HG03571 (cell line): ENCODE results near the gene POFUT2.

ENCODE experiments used
- ATAC-seq: cut with Tn5 transposase; IDR thresholded peaks from one replicate; pipeline ENCODE4 v1.9.1; 2021; ENCODE audit not compliant: unreplicated experiment

The POFUT2 gene

GRCh38 chr21:45226540-45227326 lies 61.0 kb downstream of the POFUT2 start:
- no peak for ATAC-seq

- no peak for ATAC-seq
Measured at GRCh38 chr21:45225741-45226327, 61.9 kb downstream of the POFUT2 start.

DNA sequence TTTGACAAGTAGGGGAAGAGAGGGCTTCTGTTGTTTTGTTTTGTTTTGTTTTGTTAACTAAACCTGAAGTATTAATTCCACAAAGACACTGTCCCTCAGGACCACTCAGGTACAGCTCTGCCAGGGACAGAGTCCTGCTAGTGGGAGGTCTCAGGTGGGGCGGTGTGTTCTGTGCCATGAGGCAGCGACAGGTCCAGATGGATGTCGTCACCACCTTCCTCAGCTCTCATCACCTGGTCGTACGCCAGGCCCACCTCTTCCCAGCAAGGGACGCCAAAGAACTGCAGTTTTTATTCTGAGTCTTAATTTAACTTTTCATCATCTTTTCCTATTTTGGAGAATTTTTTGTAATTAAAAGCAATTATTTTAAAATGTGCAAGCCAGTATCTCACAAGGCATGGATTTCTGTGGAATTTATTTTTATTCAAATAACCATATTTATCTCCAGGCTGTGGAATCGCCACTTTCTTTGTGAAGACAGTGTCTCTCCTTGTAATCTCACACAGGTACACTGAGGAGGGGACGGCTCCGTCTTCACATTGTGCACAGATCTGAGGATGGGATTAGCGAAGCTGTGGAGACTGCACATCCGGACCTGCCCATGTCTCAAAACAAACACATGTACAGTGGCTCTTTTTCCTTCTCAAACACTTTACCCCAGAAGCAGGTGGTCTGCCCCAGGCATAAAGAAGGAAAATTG lies 62.5 kb downstream of the POFUT2 start:
- no peak for ATAC-seq

GRCh38 chr21:45224189-45224938 lies 63.3 kb downstream of the POFUT2 start:
- no peak for ATAC-seq

DNA sequence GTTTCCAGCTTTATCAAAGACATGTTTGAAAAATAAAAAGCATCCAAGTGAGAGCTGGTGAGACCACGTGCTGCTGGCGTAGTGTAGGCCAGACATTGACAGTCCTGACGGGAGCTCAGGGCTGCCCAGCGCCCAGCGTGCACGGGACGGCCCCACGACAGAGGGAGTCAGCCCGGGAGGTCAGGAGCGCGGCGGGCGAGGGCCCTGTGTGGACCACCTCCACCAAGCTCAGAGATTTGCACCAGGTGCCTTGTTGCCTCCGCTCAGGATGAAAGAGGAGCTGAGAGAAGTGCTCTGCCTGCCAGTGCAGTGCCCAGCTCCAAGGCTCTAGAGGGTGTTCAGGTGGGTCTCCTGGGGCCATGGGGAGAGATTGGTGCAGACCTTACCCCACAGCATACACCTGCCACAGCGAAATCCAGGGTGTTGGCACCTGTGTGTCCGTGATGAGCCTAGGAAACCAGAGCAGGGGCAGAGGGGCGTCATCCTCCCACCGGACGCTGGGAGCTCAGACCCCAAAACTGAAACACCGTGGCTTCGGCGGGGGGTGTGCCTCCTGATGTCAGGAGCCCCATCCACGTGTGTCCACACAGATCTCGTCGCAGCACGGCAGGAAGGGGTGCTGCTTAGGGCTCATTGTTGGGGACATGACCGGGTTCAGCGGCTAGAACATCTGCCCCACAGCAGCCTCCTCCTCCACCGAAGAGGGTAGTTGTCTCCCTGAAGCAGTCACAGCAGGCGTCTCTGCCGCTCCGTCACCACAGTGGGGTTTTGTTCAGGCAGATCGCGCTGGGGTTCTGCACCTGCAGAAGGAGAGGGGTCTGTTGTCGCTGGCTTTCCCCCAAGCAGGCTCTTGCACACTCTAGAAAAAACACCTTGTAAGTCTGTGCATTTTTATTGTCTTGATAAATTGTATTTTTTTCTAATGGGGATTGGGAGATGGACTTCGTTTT lies 64.2 kb downstream of the POFUT2 start:
- no peak for ATAC-seq

DNA sequence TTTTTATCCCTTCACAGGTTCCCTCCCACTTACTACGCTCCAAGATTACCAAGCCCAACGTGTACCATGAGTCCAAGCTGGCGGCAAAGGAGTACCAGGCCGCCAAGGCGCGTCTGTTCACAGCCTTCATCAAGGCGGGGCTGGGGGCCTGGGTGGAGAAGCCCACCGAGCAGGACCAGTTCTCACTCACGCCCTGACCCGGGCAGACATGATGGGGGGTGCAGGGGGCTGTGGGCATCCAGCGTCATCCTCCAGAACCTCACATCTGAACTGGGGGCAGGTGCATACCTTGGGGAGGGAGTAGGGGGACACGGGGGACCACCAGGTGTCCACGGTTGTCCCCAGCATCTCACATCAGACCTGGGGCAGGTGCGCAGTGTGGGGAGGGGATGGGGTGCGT lies 65.7 kb downstream of the POFUT2 start:
- ATAC-seq: no peak

DNA sequence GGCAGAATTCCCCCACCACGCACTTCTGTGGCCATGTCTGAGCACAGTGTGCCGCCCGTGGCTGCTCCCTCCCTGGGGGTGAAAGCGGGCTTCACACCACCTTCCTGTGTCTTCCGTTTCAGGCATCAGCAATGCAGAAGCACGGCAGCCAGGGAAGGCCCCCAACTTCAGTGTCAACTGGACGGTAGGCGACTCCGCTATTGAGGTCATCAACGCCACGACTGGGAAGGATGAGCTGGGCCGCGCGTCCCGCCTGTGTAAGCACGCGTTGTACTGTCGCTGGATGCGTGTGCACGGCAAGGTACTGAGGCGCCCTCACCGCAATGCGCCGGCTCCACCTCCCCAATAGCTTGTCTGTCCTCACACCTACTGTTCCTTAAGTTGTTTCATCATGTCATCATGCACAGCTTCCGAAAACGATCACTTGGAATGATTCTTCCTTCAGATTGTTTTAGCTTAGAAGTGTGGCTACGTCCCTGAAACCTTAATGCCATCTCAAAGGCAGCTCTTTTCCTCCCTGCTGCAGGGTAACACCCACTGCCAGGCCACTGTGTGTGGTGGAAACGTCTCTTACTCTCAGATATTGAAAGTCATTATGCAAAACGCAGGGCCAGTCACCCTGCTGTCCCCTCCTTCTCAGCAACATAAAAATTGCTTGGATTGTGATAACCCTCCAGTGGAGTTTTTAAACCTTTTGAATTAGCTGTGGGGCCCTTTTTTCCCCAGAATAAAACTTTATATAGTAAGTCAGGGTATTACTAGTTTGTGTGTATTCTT lies 66.8 kb downstream of the POFUT2 start:
- no peak for ATAC-seq

DNA sequence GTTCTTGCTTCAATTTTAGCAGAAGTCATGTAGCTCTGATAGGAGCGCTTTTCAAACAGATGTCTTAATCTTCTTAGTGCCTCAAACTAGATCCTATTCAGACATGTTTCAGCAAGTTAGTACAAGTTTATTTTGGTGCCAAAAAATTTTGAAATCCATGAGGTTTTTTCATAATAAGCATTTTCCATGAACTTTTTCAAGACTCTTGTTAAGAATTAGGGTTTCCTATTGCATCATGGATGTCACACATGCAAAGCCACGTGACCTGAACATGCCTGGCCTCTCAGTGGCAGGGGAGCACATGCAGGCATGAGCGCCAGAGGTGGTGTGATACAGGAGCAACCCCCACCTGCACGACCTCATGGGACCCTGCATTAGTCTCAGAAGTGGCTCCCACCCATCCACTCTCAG lies 67.6 kb downstream of the POFUT2 start:
- ATAC-seq: no peak

DNA sequence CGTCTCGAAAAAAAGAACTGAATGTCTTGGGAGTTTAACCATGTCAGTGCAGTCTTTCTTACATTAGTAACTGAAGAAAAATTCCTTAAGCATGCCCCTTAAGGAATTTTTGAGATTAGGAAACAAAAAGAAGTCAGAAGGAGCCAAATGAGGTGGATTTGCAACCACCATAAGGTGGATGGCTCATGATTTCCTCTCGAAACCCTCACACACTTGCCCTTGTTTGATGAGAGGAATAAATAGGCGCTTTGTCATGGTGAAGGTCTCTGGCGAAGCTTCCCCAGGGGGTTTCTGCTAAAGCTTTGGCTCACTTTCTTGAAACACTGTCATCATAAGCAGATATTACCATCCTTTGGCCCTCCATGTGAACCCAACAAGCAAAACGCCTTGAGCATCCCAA lies 68.2 kb downstream of the POFUT2 start:
- ATAC-seq: no peak

DNA sequence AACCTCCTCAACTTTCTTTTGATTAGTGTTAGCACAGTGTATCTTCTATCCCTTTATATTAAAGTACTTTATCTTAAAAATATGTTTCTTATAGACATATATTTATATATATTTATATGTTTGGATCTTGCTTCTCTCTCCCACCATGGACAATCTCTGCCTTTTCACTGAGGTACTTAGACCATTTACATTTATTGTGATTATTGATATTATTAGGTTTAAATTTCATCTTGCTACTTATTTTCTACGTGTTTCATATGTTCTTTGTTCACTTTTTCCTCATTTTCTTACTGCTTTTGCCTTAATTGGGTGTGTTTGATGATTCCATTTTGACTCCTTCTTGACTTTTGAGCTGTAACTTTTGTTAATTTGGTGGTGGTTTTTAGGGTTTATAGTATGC lies 70.7 kb downstream of the POFUT2 start:
- ATAC-seq: no peak

GRCh38 chr21:45215213-45215612 lies 72.5 kb downstream of the POFUT2 start:
- no peak for ATAC-seq
